Activated B cell treated with CpG ODN at 0.5 μM for 24 hours (primary cell): ENCODE results near the gene PLK5. TPM values are rescaled to one million over a fixed set of nuclear protein-coding genes. Genes with fewer than 3 reads are reported as not detected.

Experiments
- ATAC-seq: fragments of 200-7000 bp; cut with Tn5 transposase; one replicate; pipeline ENCODE4 v1.10.0; 2021; ENCODE audit warnings: low read depth, mild to moderate bottlenecking, moderate library complexity
- CTCF ChIA-PET: fragments of 350-600 bp; sonication (Branson Sonifier 250); formaldehyde crosslinking; loops from one replicate; lab custom pipeline; 2021; ENCODE audit warnings: antibody characterized with exemption; lab: Charles Lee
- POLR2A ChIA-PET: fragments of 350-600 bp; sonication (Branson Sonifier 250); formaldehyde crosslinking; loops from one replicate; lab custom pipeline; 2021; ENCODE audit warnings: antibody characterized with exemption; lab: Charles Lee
- DNase-seq: peaks from one replicate; pipeline ENCODE4 v3.0.0; 2022
- H3K27ac Mint-ChIP-seq: one replicate; pipeline ENCODE4 v1.8.0; 2020; ENCODE audit warnings: mixed read lengths
- H3K27me3 Mint-ChIP-seq: one replicate; pipeline ENCODE4 v1.8.0; 2021; ENCODE audit warnings: mixed read lengths
- H3K36me3 Mint-ChIP-seq: one replicate; pipeline ENCODE4 v1.8.0; 2021; ENCODE audit warnings: low read depth, mixed read lengths
- H3K4me1 Mint-ChIP-seq: one replicate; pipeline ENCODE4 v1.8.0; 2021; ENCODE audit warnings: mixed read lengths
- H3K4me3 Mint-ChIP-seq: one replicate; pipeline ENCODE4 v1.8.0; 2020; ENCODE audit warnings: mild to moderate bottlenecking, mixed read lengths
- H3K9me3 Mint-ChIP-seq: one replicate; pipeline ENCODE4 v1.8.0; 2020; ENCODE audit warnings: mixed read lengths
- CTCF ChIP-seq: fragments of 200-600 bp; IDR thresholded peaks from one replicate; pipeline ENCODE4 v1.8.0; 2022; ENCODE audit warnings: antibody characterized with exemption, mild to moderate bottlenecking
- intact Hi-C: fragments of 100-400 bp; cut with micrococcal nuclease; formaldehyde crosslinking; loops from one replicate; pipeline ENCODE4 v1.15.1; 2024
- total RNA-seq: library from RNA; stranded (reverse); gene quantifications from 2 replicates; pipeline ENCODE4 v1.2.3, GENCODE V29; 2022

PLK5 gene
- total RNA-seq, 1 donor from 2014 or later: not detected

GRCh38 chr19:1483131-1483978 is 40.5 kb upstream of the PLK5 start:
- no peaks in the 10 kb centered on the region for H3K27me3 Mint-ChIP-seq
- intact Hi-C loops: no loop called here
- ChIA-PET POLR2A (no interaction called here), CTCF (no interaction called here)
- no peak overlapping the region for H3K4me3 Mint-ChIP-seq
- no peak overlapping the region for H3K27ac Mint-ChIP-seq
- no peak for TF ChIP-seq CTCF
- peaks cover 4% of the 10 kb centered on the region for H3K36me3 Mint-ChIP-seq
- DNase-seq (no peak), ATAC-seq (no peak)
- H3K9me3 Mint-ChIP-seq: no peaks in the 10 kb centered on the region
- peaks cover 7% of the 10 kb centered on the region for H3K4me1 Mint-ChIP-seq

DNA sequence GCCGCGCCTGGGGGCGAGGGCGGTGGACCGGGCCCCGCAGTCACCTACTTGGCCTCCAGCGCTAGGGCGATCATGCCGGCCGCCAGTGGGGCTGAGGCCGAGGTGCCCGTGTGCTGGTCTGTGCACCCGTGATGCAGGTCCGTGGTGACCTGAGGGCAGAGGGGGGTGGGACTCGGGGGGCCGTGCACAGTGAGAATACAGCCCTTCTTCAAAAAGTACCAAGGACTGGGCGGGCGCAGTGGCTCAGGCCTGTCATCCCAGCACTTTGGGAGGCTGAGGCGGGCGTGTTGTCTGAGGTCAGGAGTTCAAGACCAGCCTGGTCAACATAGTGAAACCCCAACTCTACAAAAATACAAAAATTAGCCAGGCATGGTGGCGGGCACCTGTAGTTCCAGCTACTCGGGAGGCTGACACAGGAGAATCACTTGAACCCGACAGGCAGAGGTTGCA is 39.9 kb upstream of the PLK5 start:
- Mint-ChIP-seq H3K4me1 (peaks cover 5% of the 10 kb centered on the region), H3K4me3 (no peak overlapping the region), H3K27ac (no peak overlapping the region), H3K36me3 (peaks cover 3% of the 10 kb centered on the region), H3K27me3 (no peaks in the 10 kb centered on the region), H3K9me3 (no peaks in the 10 kb centered on the region)
- ATAC-seq (no peak), DNase-seq (no peak)
- no peak for TF ChIP-seq CTCF
- intact Hi-C loops: no loop called here
- POLR2A ChIA-PET: no interaction called here
- CTCF ChIA-PET: no interaction called here

DNA sequence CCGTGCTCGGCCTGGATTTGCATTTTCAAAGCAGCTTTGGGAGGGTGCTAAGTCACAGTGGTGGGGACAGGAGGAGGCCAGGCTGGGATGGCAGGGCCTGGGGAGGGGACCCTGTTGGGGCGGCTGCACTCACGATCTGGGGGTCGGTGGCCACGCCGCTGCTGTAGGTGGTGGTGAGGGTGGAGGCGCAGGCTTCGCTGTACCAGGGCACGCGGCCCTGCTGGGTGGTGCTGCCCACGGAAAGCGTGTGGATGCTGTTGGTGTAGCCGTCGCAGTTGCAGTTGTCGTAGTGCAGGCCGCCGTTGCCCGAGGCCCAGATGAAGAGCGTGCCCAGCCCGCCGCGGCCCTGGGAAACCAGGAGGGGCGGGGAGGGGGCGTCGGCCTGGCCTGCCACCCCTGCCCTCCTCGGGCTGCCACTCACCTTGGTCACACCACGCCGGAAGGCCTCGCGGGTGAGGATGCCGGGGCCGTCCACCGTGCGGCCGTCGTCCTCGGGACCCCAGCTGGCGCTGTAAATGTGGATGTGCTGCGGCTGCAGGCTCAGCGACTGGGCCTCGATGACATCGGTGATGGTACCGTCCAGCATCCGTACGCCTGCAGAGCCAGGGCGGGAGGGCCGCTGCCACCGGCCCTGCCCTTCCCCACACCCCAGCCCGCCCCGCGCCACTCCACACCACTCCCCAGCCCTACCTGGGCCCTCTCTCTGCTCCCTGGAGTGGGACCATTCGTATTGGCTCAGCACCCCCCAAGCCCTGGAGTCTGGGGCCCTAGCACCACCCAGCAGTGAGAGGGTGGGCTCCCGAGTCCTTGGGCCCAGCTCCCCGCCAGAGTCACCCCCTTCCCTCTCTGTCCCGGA is 36.9 kb upstream of the PLK5 start:
- ChIA-PET CTCF (no interaction called here), POLR2A (no interaction called here)
- Mint-ChIP-seq H3K4me3 (no peak overlapping the region), H3K9me3 (no peaks in the 10 kb centered on the region), H3K27me3 (peaks cover 5% of the 10 kb centered on the region), H3K4me1 (peaks cover 11% of the 10 kb centered on the region), H3K36me3 (no peaks in the 10 kb centered on the region), H3K27ac (no peak overlapping the region)
- ATAC-seq: no peak
- intact Hi-C loops: no loop called here
- no peak for TF ChIP-seq CTCF
- no peak for DNase-seq

DNA sequence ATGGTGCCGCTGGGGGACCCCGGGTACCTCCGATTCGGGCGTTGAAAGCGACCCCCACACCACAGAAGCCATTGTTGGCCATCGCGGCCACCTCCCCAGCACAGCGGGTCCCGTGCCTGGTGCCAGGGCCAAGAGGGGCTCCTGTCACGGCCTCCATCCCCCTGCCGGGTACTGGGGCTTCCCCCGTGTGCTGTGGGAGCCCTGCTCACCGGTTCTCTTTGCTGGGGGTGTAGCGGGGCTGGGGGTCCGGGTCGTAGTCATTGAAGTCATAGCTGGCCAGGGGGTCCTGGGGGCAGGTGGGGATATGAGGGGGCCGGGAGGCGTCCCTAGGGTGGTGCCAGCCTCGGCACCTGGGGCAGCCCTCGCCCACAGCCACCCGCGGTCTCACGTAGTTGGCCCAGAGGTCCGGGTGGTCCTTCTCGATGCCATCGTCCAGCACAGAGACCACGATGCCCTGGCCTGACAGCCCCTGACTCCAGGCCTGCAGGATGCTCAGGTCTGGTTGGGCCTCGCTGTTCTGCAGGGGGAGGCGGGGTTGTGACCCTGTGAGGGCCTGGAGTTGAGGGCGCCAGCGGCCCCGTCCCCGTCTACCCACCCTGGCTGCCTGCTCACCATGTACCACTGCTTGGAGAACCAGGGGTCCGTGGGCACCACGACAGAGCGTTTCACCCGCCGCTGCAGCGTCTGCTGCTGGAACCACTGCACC is 36.1 kb upstream of the PLK5 start:
- Mint-ChIP-seq H3K9me3 (no peaks in the 10 kb centered on the region), H3K36me3 (no peaks in the 10 kb centered on the region), H3K4me3 (no peak overlapping the region), H3K4me1 (peaks cover 12% of the 10 kb centered on the region), H3K27ac (no peak overlapping the region), H3K27me3 (peaks cover 5% of the 10 kb centered on the region)
- ChIA-PET CTCF (no interaction called here), POLR2A (no interaction called here)
- DNase-seq (no peak), ATAC-seq (no peak)
- no peak for TF ChIP-seq CTCF
- intact Hi-C loops: no loop called here

DNA sequence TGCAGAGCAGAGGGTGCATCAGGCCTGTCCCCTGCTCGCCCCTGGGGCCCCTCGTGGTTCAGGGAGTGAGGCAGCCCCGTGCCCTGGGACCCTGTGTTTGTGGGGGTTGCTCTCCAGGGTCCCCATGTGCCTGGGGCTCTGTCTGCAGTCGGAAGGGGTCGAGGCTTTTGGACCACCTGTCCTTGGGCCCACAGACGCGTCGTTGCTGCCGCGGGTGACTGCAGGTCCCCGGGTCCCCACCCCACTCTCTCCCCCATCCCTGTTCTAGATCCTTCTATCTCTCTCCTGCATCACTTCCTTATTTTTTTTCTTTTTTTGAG is 35.6 kb upstream of the PLK5 start:
- ATAC-seq (no peak), DNase-seq (no peak)
- POLR2A ChIA-PET: no interaction called here
- Mint-ChIP-seq H3K27ac (no peak overlapping the region), H3K4me1 (peaks cover 12% of the 10 kb centered on the region), H3K9me3 (no peaks in the 10 kb centered on the region), H3K4me3 (no peak overlapping the region), H3K36me3 (no peaks in the 10 kb centered on the region), H3K27me3 (peaks cover 5% of the 10 kb centered on the region)
- no peak for TF ChIP-seq CTCF
- intact Hi-C loops: no loop called here
- CTCF ChIA-PET: no interaction called here
